ENCODE data around the gene DSCAML1.

DSCAML1 gene

GRCh38 chr11:117761993-117762392 lies 35.0 kb downstream of the DSCAML1 start:
- DNase-seq (ENCODE audit: low read depth in 3 of 3) = no peak

DNA sequence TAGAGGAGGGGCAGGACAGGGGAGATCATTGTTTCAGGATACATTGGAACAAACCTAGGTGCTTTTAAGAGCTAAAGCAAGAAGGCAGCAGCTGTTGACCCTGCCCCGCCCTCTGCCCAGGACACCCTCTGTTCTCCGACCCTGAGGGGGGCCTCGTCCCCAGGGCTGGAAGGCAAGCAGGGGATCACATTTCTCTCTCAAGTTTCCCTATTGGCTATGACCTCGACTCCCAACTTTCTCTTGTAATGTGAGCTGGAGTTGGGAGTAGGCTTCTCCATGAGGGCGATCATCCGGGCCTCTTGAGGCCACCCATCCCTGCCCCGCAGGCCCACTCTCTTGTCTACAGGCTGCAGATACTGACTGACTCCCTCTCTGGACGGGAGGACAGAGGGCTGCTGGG lies 37.7 kb downstream of the DSCAML1 start:
- no peak for DNase-seq (ENCODE audit: low read depth in 3 of 3)

DNA sequence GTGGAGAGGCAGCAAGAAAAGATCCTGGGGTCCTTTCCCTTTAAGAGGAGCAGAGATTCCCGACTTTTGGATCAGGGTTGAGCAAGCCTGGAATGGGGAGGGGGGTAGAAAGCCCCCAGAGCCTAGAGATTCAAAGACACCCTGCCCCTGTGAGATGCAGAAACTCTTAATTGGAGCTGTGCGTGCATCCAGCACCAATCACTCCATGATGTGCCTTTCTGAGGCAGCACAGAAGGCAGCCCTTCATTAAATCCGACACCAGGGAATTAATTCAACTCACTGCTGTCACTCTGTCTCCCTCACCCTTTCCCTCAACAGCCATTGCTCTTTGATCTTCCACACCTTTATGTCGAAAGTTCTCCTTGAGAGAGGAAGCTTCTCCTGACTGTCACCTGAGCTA lies 43.0 kb downstream of the DSCAML1 start:
- no peak for DNase-seq (ENCODE audit: low read depth in 3 of 3)

GRCh38 chr11:117752721-117753237 lies 44.2 kb downstream of the DSCAML1 start:
- DNase-seq (ENCODE audit: low read depth in 3 of 3) = no peak

GRCh38 chr11:117752071-117752470 lies 44.9 kb downstream of the DSCAML1 start:
- no peak for DNase-seq (ENCODE audit: low read depth in 3 of 3)

DNA sequence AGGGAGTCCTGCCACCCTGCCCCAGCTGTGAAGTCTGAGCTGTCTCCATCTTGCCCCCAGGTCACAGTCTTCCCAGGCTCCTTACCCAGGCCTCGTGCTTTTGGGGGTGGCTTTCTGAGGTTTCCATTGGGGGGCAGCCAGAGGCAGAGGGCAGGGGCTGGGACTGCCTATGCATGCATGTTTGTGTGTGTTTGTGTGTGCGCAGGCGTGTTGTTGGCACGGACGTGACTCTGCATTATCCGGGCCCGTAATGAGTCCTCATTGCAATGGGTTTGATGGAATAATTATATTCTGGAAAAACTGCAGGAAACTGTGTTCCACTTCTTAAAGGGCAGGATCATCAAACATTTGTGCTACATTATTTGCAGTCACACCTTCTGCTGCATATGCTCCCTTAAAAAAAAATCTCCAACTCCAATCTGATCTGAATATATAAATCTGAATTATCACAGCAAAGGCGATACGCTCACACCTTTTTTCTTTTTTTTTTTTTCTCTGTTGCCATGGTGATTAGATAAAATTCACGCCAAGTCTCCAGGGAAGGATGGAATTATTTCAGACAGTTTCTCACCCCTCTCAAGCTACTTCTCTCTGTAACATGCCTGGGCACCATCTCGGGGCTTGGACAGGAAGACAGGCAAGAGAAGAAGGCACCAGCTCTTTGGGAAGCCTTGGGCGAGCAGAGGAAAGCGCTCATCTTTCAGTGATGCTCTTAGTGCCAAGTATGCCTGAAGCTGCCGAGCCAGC lies 45.9 kb downstream of the DSCAML1 start:
- no peak for DNase-seq (ENCODE audit: low read depth in 3 of 3)

DNA sequence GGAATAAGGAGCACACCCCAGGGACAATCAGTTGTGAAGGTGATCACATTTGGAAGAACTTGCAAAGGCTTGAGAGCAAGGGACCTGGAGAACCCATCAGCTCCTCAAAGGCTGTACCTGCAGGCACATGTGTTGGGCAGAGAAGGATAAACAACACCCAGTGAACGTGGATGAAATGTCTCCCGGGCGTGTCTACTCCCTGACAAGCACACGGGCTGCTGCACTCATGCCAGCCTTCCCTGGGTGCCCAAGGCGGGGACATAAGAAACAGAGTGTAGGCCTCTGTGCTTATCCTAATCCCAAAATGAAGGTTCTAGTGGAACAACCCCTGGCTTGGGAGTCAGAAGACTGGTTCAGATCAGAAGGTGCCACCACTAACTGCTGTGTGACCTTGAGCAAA lies 46.7 kb downstream of the DSCAML1 start:
- no peak for DNase-seq (ENCODE audit: low read depth in 3 of 3)

GRCh38 chr11:117749541-117749910 lies 47.5 kb downstream of the DSCAML1 start:
- no peak for DNase-seq (ENCODE audit: low read depth in 3 of 3)

DNA sequence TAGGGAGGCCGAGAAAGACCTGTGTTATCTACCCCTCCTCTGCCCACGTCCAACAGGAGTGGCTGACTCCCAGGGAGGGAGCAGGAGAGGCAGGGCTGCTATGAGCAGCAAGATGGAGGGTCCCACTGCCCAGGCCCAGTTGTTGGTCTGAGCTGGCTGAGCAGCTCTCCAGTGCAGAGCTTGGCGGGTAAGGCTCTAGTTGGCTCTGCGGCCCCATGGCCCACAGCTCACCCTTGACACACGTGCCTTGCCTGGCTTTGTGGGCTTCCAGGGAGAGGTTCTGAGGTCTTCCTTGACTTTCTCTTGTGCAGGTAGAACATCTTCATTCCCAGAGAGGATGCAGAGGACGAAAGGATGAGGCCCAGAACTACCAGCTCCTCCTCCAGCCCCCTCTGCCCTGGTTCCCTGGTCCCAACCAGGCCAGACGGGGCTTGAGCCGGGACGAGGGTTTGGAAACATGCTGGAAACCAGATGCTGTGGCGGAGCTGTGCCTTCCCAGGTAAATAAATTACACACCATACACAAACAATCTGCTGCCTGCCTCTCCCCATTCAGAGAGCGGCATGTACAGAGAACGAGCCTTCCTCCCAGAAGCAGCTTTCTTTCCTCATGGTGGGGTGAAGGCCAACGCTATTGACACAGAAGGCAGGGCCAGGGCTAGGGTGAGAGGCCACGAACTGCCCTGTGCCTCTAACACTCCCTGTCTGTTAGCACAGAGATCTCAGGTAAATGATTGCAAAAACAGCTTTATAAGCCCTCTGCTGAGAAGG lies 48.1 kb downstream of the DSCAML1 start:
- no peak for DNase-seq (ENCODE audit: low read depth in 3 of 3)

DNA sequence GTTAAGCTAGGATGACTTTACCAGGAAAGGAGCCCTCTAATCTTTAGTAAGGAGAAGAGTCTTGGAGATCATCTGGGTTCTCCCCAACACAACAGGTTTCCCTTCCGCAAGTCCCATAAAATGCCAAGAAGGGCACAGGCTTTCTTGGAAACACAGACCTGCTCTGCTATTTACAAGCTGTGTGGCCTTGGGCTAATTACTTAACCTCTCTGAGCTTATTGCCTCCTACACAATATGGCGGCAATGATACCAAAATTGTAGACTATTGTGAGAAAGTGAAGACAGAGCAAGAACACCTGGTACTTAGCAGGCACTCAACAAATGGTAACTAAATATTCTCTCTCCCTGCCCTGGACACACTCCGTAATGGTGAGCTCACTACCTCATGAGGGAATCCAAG lies 49.1 kb downstream of the DSCAML1 start:
- no peak for DNase-seq (ENCODE audit: low read depth in 3 of 3)

- DNase-seq (ENCODE audit: low read depth in 3 of 3) = no peak
These were observed 51.7 kb downstream of the DSCAML1 start for GRCh38 chr11:117745346-117745745.

GRCh38 chr11:117744471-117745150 lies 52.4 kb downstream of the DSCAML1 start:
- no peak for DNase-seq (ENCODE audit: low read depth in 3 of 3)

- no peak for DNase-seq (ENCODE audit: low read depth in 3 of 3)
These were observed 53.7 kb downstream of the DSCAML1 start for GRCh38 chr11:117743121-117743815.

DNA sequence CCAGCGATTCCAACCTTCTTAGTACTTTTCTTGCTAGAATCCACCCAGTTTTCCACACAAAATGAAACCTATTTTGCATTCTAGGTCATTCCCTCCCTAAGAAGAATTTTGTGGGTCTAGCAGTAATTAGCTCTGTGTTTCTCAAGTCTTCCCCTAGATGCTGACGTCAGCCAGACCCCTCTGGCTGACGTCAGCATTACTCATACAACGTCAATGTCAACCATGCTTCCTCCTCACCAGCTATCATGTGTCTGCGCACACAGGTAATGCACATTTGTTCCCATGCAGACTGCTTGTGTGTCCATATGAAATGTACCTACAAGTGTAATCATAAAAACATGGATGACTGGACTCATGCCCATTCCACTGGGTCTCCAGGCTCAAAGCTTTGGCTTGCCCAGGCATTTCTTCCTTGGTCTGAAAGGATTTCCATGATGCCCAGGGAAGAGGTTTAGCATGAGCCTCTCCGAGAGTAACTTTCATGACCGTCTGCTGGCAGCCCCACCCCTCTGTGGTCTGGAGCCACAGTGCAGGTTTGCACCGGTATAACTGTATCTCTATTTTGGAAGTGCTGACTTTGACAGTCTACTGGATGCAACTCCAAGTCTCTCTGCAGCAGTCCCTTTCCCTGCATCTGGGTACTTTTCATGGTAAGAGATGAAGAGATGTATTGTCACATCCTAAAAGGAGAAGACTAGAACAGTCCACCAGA lies 58.6 kb downstream of the DSCAML1 start:
- no peak for DNase-seq (ENCODE audit: low read depth in 3 of 3)

DNA sequence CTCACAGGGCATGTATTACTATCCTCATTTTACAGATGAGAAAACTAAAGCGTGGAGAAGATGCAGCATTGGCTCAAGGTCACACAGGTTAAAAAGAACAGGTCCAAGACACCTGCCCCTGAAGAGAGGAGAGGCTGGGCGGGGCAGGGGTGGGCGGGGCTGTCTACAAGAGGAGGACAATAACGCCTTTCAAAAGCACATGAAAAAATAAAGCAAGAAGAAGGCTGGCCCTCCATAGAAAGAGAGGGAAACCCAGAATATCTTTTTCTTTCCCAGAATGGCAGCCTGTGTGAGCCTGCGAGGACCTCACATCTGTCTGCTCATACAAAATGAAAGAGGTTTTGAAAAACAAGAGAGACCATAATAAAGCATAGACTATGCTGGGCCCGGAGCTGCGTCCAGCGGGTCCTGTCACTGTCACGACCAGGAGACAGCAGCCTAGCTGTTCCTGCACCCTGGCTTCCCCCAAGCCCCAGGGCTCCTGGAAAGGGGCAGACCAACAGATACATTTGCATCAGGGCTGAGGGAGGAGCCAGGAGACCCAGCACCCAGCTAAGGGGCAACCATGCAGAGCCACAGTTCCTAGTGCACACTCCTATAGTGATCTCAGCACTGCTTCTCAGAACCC lies 61.6 kb downstream of the DSCAML1 start:
- DNase-seq (ENCODE audit: low read depth in 3 of 3) = no peak

DNA sequence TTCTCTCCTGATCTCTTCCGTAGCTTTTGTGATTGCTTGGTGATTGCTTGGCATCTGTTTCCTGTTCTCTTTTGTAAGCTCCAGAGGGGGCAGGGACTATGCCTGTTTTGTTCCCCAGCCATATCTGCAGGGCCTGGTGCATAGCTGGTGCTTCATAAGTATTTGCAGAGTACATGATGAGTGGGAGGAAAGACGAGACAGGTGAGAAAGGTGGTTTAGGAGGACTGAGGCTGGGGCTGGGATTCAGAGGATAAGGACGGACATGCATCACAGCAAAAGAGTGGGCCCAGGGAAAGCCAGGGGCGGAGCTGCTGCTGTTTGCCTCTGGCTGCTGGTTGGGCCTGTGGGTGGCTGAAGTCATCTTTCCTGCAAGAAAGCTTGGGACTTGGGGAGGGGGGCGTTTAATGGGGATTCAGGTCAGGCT lies 62.4 kb downstream of the DSCAML1 start:
- no peak for DNase-seq (ENCODE audit: low read depth in 3 of 3)

- no peak for DNase-seq (ENCODE audit: low read depth in 3 of 3)
These were observed 63.7 kb downstream of the DSCAML1 start for GRCh38 chr11:117733316-117733715.

DNA sequence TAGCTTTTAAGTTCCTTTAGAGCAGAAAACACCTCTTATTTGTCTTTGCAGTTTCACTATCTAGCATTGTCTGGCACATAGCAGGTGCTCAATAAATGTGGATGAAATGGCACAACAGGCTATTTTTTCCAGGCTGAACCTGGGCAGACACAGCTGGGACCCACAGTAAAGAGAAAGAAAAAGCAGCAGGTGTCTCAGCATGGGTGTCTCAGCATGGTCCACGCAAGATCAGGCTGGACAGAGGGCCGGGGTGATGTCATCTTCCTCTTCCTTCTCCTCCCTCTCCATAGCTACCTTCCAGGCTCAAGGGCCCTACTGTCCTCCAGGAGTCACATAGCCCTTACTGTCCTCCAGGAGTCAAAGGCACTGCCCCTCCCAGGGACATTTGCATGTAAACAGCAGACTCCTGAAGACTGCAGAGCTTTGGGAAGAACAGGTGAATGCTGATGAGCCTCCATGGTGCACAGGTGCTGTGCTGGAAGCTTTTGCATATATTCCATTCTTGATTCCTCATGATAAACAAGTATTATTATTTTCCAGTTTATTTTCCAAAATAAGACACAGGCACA lies 65.2 kb downstream of the DSCAML1 start:
- DNase-seq (ENCODE audit: low read depth in 3 of 3) = no peak

GRCh38 chr11:117730208-117730800 lies 66.7 kb downstream of the DSCAML1 start:
- DNase-seq (ENCODE audit: low read depth in 3 of 3) = no peak
